Keratinocyte (primary cell): ENCODE results near the gene VTI1A. TPM values are rescaled to one million over a fixed set of nuclear protein-coding genes. Genes with fewer than 3 reads are reported as not detected.
"Not testable (repeated sequence)": the region's sequence is repeated elsewhere in the genome, so short reads cannot be mapped to it uniquely, and the experiment has no call there.

Source experiments
- DNase-seq: peaks from one replicate; pipeline ENCODE4 v3.0.0-alpha.2; 2011; ENCODE audit warnings: low read depth, missing footprints, low spot score
- FAIRE-seq: peaks from 2 replicates; lab custom pipeline; 2011; peaks lifted over from hg19 to GRCh38; lab: Jason Lieb, UNC
- H2AFZ ChIP-seq: 2 replicates; pipeline ENCODE4 v1.6.0; 2012; ENCODE audit warnings: low read length, control low read depth, inconsistent platforms; ENCODE audit not compliant: control insufficient read depth
- H3K27ac ChIP-seq: 2 replicates; pipeline ENCODE4 v1.5.1; 2011; ENCODE audit warnings: low read length; ENCODE audit not compliant: control insufficient read depth, insufficient read depth
- H3K27me3 ChIP-seq: 3 replicates; pipeline ENCODE4 v1.6.0; 2011; ENCODE audit warnings: low read length; ENCODE audit not compliant: control insufficient read depth, insufficient read depth; ENCODE audit errors: extremely low read depth
- H3K36me3 ChIP-seq, 2 experiments: 2 replicates in 1 of 2; 3 replicates in 1 of 2; pipeline ENCODE4 v1.5.1; 2011; ENCODE audit warnings: low read length in 2 of 2, mild to moderate bottlenecking in 1 of 2; ENCODE audit not compliant: control insufficient read depth in 2 of 2, insufficient read depth in 2 of 2; ENCODE audit errors: extremely low read depth in 1 of 2
- H3K4me1 ChIP-seq: 3 replicates; pipeline ENCODE4 v1.5.1; 2011; ENCODE audit warnings: low read length; ENCODE audit not compliant: control insufficient read depth, insufficient read depth; ENCODE audit errors: extremely low read depth
- H3K4me2 ChIP-seq: 3 replicates; pipeline ENCODE4 v1.6.0; 2011; ENCODE audit warnings: low read depth, low read length; ENCODE audit not compliant: control insufficient read depth, insufficient read depth; ENCODE audit errors: extremely low read depth
- H3K4me3 ChIP-seq, 3 experiments: fragments of 200-600 bp in 1 of 3; sonication (generic) in 1 of 3; 2 replicates in 2 of 3; 3 replicates in 1 of 3; pipeline ENCODE4 v1.5.1; 2011 to 2016; ENCODE audit warnings: low read length in 3 of 3, mild to moderate bottlenecking in 3 of 3, control low read depth in 2 of 3, inconsistent platforms in 1 of 3, low read depth in 1 of 3, mixed read lengths in 1 of 3, mixed run types in 1 of 3, moderate library complexity in 1 of 3; ENCODE audit not compliant: control insufficient read depth in 2 of 3, insufficient read depth in 2 of 3; ENCODE audit errors: extremely low read depth in 1 of 3
- H3K79me2 ChIP-seq: 2 replicates; pipeline ENCODE4 v1.6.0; 2012; ENCODE audit warnings: low read length; ENCODE audit not compliant: control insufficient read depth, insufficient read depth
- H3K9ac ChIP-seq: 3 replicates; pipeline ENCODE4 v1.6.0; 2011; ENCODE audit warnings: low read length; ENCODE audit not compliant: control insufficient read depth, insufficient read depth; ENCODE audit errors: extremely low read depth
- H3K9me1 ChIP-seq: 3 replicates; pipeline ENCODE4 v1.6.0; 2011; ENCODE audit warnings: low read length; ENCODE audit not compliant: control insufficient read depth, insufficient read depth; ENCODE audit errors: extremely low read depth
- H3K9me3 ChIP-seq: 2 replicates; pipeline ENCODE4 v1.5.1; 2012; ENCODE audit warnings: low read depth, low read length; ENCODE audit not compliant: control insufficient read depth
- H4K20me1 ChIP-seq: 3 replicates; pipeline ENCODE4 v1.6.0; 2011; ENCODE audit warnings: low read length; ENCODE audit not compliant: control insufficient read depth, insufficient read depth; ENCODE audit errors: extremely low read depth
- CTCF ChIP-seq, 3 experiments: IDR thresholded peaks in 1 of 3; conservative IDR thresholded peaks in 1 of 3; optimal IDR thresholded peaks in 1 of 3; 2 replicates in 2 of 3; 3 replicates in 1 of 3; pipeline versions ENCODE3 to v1.5.1; 2011; ENCODE audit warnings: low read length in 3 of 3, mild to moderate bottlenecking in 3 of 3, moderate library complexity in 2 of 3, control low read depth in 1 of 3, inconsistent platforms in 1 of 3; ENCODE audit not compliant: insufficient read depth in 2 of 3; ENCODE audit errors: extremely low read depth in 1 of 3
- EZH2 ChIP-seq: IDR thresholded peaks from one replicate; pipeline ENCODE4 v1.6.1; 2012; ENCODE audit warnings: inconsistent platforms, mild to moderate bottlenecking, low read length, moderate library complexity
- dilution Hi-C: fragments of 300-500 bp; cut with MboI; formaldehyde crosslinking; loops from one replicate; pipeline ENCODE4 v1.7.0; 2020; ENCODE audit warnings: low sequenced_read_pairs; ENCODE audit not compliant: extremely low pct_ligation_motif_present
- polyA plus RNA-seq, 5 experiments: library from polyadenylated mRNA; depleted of rRNA in 3 of 5; stranded (reverse) in 3 of 5; stranded (forward) in 1 of 5; unstranded in 1 of 5; fragments of >200 nt; gene quantifications; 1 replicate in 1 of 5; 2 replicates in 3 of 5; 3 replicates in 1 of 5; pipeline versions ENCODE4 v1.2.1 to v1.2.3, GENCODE V29; 2011 to 2012; ENCODE audit warnings: missing spikeins in 2 of 5, low read depth in 1 of 5, low replicate concordance in 1 of 5

The VTI1A gene
- polyA plus RNA-seq, 1 donor (not counting 4 experiments of a cell fraction or from before 2014, with no cell fraction given), result 18.5 TPM

GRCh38 chr10:112728118-112728883 lies 281.3 kb downstream of the VTI1A start:
- TF ChIP-seq EZH2 (no peak), CTCF (optimal IDR thresholded peaks at IDR 0.05 in 1 of 3, IDR thresholded peaks at IDR 0.05 in 1 of 3, conservative IDR thresholded peaks at IDR 0.05 in 1 of 3; ENCODE audit: extremely low read depth in 1 of 3, insufficient read depth in 2 of 3, low read length in 3 of 3) (no peak)
- DNase-seq (no peak), FAIRE-seq (no peak)
- Histone ChIP-seq H3K4me1 (peaks cover 19% of the 10 kb centered on the region), H3K27ac (no peak overlapping the region), H3K9ac (no peak overlapping the region), H3K4me3 (no peak overlapping the region), H3K27me3 (no peaks in the 10 kb centered on the region), H3K36me3 (no peaks in the 10 kb centered on the region), H3K4me2 (no peak overlapping the region), H3K79me2 (no peaks in the 10 kb centered on the region), H2AFZ (no peak overlapping the region), H3K9me1 (no peaks in the 10 kb centered on the region), H4K20me1 (no peaks in the 10 kb centered on the region), H3K9me3 (no peaks in the 10 kb centered on the region)
- dilution Hi-C loops, result no loop called here

- Histone ChIP-seq H3K4me2 (no peak overlapping the region), H3K9me1 (no peaks in the 10 kb centered on the region), H3K4me1 (peaks cover 19% of the 10 kb centered on the region), H3K27ac (no peak overlapping the region), H2AFZ (no peak overlapping the region), H3K79me2 (no peaks in the 10 kb centered on the region), H3K27me3 (no peaks in the 10 kb centered on the region), H3K36me3 (no peaks in the 10 kb centered on the region), H4K20me1 (no peaks in the 10 kb centered on the region), H3K9me3 (no peaks in the 10 kb centered on the region), H3K9ac (no peak overlapping the region), H3K4me3 (no peak overlapping the region)
- FAIRE-seq (no peak), DNase-seq (no peak)
- dilution Hi-C loops, result no loop called here
- no peak for TF ChIP-seq CTCF (optimal IDR thresholded peaks at IDR 0.05 in 1 of 3, IDR thresholded peaks at IDR 0.05 in 1 of 3, conservative IDR thresholded peaks at IDR 0.05 in 1 of 3; ENCODE audit: extremely low read depth in 1 of 3, insufficient read depth in 2 of 3, low read length in 3 of 3)
- no peak for TF ChIP-seq EZH2
These were observed 282.0 kb downstream of the VTI1A start for GRCh38 chr10:112728997-112729396.

GRCh38 chr10:112731450-112731849 lies 284.4 kb downstream of the VTI1A start:
- H3K27ac ChIP-seq, H2AFZ ChIP-seq, H3K9ac ChIP-seq, H3K9me1 ChIP-seq, H3K9me3 ChIP-seq, FAIRE-seq, H3K36me3 ChIP-seq, DNase-seq, H3K4me3 ChIP-seq, H3K27me3 ChIP-seq, H3K4me2 ChIP-seq, dilution Hi-C loops, H4K20me1 ChIP-seq, H3K79me2 ChIP-seq: not testable (repeated sequence)
- H3K4me1 ChIP-seq, result peaks cover 13% of the 10 kb centered on the region
